Measurements from ENCODE around the gene ZNF473.
"Not testable (repeated sequence)": the region's sequence is repeated elsewhere in the genome, so short reads cannot be mapped to it uniquely, and the experiment has no call there.

Gene ZNF473

DNA sequence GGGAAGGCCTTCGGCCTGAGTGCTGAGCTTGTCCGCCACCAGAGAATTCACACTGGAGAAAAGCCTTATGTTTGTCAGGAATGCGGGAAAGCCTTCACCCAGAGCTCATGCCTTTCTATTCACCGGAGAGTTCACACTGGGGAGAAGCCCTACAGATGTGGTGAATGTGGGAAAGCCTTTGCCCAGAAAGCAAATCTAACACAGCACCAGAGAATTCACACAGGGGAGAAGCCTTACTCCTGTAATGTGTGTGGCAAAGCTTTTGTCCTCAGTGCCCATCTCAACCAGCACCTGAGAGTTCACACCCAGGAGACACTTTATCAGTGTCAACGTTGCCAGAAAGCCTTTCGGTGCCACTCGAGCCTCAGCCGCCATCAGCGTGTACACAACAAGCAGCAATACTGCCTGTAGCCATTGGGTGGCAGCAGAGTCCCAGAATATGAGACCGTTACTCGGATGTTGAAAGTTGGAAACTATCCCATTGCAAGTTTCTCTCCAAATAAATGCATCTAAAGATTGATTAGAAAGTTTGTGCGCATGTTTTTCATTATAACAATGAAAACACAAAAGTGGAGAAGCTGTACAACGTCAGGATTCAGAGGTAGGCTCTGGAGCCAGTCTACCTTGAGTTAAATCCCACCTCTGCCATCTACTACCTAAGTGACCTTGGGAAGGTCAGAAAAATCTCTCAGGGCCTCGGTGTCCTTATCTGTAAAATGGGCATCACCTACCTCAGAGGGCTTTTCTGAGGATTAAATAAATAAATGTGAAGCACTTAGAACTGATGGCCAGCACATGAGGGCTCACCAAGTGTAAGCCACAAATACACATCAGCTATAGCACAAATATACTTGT is 21.1 kb downstream of the ZNF473 start:
- TF ChIP-seq, protein P1, sequence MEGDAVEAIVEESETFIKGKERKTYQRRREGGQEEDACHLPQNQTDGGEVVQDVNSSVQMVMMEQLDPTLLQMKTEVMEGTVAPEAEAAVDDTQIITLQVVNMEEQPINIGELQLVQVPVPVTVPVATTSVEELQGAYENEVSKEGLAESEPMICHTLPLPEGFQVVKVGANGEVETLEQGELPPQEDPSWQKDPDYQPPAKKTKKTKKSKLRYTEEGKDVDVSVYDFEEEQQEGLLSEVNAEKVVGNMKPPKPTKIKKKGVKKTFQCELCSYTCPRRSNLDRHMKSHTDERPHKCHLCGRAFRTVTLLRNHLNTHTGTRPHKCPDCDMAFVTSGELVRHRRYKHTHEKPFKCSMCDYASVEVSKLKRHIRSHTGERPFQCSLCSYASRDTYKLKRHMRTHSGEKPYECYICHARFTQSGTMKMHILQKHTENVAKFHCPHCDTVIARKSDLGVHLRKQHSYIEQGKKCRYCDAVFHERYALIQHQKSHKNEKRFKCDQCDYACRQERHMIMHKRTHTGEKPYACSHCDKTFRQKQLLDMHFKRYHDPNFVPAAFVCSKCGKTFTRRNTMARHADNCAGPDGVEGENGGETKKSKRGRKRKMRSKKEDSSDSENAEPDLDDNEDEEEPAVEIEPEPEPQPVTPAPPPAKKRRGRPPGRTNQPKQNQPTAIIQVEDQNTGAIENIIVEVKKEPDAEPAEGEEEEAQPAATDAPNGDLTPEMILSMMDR (IDR thresholded peaks at IDR 0.05; ENCODE audit: low read depth, low read length, missing control alignments), result peak; percentile 67
- no peak overlapping the region for H3K4me3 ChIP-seq (ENCODE audit: low read depth, low read length)
- DNase-seq (ENCODE audit: low read depth), result no peak

DNA sequence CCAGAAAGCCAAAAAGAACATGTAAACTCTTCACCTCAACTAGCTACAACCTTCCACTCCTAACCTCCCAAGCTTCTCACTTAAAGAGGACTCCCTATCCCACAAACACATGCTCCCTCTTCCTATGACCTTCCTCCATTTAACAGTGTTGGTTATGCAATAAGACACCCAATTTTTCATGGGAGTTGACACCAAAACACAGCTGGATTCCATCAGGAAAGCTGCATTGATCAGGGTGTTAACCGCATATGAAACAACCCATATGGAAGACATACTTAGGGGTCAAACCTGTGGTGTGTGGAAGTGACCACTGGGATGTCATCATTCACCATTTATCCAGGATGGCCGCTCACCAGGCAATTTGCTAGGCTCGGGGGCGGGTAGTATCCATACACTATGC is 21.9 kb downstream of the ZNF473 start:
- no peak overlapping the region for H3K4me3 ChIP-seq (ENCODE audit: low read depth, low read length)
- TF ChIP-seq, protein P1 (IDR thresholded peaks at IDR 0.05; ENCODE audit: low read depth, low read length, missing control alignments), result no peak
- no peak for DNase-seq (ENCODE audit: low read depth)

DNA sequence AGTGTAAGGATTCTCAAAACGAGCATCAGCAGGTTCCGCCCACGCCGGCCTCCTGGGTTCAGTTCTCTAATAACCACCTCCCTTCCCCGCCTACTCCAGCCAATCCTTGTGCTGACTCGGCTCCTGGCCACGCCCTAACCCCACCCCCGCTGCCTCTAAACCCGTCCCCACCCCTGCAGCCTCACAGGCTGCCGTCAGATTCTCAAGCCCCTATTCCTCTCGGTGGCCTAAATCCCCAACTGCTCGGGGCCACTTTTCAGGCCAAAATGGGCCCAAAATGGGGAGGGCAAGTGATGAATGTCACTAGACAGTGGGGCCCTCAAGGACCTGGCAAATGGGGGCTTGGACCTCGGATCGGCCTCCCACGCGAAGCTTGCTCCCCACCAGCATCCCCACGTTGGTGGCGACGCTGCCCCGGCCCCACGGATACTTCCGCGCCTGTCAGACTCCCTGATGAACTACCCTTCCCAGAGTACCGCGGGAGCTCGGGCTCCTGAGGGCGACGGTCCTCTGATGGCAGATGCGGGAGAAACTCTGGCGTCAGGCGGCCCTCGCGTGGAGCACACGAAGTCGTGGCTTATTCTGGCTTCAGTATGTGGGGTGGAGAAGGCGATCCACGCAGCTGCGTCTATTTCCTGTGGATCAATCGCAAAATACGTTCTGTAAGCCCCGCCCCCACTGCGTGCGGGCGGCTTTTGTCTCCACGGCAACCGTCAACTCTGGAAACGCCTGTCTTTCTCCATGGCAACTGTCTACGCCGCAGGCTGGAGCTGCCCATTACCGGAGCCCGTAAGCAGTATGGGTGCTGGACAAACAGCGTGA is 24.8 kb downstream of the ZNF473 start:
- TF ChIP-seq, protein P1 (IDR thresholded peaks at IDR 0.05; ENCODE audit: low read depth, low read length, missing control alignments), result no peak
- H3K4me3 ChIP-seq (ENCODE audit: low read depth, low read length), result peak overlapping the region; percentile 37
- peak; percentile 42 for DNase-seq (ENCODE audit: low read depth)

DNA sequence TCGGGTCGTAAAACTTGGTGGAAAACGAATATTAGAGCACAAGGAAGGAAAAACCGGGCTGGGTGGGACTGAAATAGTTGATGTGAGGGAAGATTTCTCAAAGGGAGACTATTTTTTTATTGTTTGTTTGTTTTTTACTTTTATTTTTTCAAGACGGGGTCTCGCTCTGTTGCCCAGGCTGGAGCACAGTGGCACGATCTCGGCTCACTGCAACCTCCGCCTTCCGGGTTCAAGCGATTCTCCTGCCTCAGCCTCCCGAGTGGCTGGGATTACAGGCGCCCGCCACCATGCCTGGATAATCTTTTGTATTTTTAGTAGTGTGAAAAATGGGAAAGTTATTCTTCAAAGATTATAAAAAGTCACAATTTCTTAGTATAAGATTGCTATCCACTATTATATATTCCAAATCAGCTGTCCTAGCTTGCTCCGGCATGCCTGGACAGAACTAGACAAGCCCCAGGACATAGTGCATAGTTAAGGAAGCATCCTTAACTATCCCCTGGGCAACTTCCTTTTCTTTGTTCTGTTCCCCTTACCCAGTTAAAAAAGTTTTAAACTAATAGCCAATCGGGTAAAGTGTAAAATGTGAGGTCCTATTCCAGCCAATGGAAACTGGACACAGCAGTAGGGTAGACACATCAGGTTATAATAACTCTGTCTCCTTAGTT is 25.6 kb downstream of the ZNF473 start:
- not testable (repeated sequence) for DNase-seq (ENCODE audit: low read depth); H3K4me3 ChIP-seq (ENCODE audit: low read depth, low read length)

DNA sequence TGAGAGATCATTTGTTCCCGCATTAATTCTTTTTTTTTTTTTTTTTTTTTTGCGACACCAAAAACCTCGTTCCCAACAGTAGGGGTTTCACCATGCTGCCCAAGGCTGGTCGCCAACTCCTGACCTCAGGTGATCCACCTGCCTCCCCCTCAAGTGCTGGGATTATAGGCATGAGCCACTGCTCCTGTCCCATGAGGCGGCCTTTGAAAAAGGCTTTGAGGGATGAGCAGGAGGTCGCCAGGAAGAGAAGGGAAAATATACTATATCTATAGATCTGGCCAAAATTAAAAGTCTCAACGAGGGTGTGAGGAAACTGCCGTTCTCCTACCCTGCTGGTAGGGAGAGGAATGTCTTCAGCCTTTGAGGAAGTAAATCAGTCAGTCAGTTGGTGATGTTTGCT is 26.2 kb downstream of the ZNF473 start:
- no peak for DNase-seq (ENCODE audit: low read depth)

DNA sequence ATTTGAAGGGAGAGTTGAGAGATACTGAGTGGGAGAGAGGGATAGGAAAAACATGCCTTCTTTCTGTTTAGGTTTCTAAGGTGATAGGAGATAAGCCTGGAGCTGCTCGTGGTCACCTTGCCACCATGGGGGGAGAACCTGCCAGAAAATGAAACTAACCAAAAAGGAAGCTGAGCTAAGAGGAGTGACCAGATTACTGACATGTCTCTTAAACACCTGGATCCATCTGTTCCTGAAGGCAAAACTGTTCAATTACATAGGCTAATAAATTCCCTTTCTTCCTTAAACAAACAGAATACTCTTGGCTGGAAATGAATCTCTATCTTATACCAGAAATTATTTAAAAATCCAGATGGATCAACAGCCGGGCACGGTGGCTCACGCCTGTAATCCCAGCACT is 27.3 kb downstream of the ZNF473 start:
- TF ChIP-seq, protein P1 (IDR thresholded peaks at IDR 0.05; ENCODE audit: low read depth, low read length, missing control alignments), result no peak
- H3K4me3 ChIP-seq (ENCODE audit: low read depth, low read length), result no peak overlapping the region
- DNase-seq (ENCODE audit: low read depth), result no peak

More for the DNA sequence above, 26.2 kb downstream of the ZNF473 start:
- no peak overlapping the region for H3K4me3 ChIP-seq (ENCODE audit: low read depth, low read length)
- TF ChIP-seq, protein P1 (IDR thresholded peaks at IDR 0.05; ENCODE audit: low read depth, low read length, missing control alignments), result peak; percentile 8

DNA sequence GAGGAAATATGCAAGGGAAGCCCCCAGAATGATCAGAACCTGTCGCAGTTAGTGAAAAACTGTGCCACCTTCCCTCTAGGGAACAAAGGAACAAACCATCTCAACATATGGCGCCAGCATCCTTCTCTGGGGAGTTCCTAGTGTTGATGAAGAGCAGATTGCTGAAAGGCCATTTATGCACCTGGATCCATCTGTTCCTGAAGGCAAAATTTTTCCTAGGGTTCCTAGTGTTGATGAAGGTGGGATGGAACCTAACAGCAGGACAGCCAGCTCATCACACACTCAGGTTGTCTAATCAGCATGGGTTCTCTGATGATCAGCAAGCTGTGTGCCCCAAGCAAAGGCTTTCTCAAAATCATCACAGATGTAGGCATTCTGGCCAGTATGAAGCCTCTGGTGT is 32.6 kb downstream of the ZNF473 start:
- TF ChIP-seq, protein P1 (IDR thresholded peaks at IDR 0.05; ENCODE audit: low read depth, low read length, missing control alignments), result no peak
- no peak for DNase-seq (ENCODE audit: low read depth)
- H3K4me3 ChIP-seq (ENCODE audit: low read depth, low read length), result no peak overlapping the region
